Neural progenitor cell (in vitro differentiated cells): ENCODE measurements around the gene ZNF254. TPM values are rescaled to one million over a fixed set of nuclear protein-coding genes. Genes with fewer than 3 reads are reported as not detected.

Source experiments
- DNase-seq: peaks from one replicate; pipeline ENCODE4 v3.0.0-alpha.2; 2016; ENCODE audit warnings: low spot score
- H2AFZ ChIP-seq: fragments of 200-600 bp; sonication (generic); replicated peaks from 2 replicates; pipeline ENCODE4 v1.6.1; 2016; ENCODE audit warnings: antibody characterized with exemption
- H3F3A ChIP-seq: fragments of 200-600 bp; sonication (generic); 2 replicates; pipeline ENCODE4 v1.6.1; 2016; ENCODE audit warnings: antibody characterized with exemption, low read depth
- H3K27ac ChIP-seq: fragments of 200-600 bp; sonication (generic); 2 replicates; pipeline ENCODE4 v1.5.1; 2016; ENCODE audit warnings: mild to moderate bottlenecking
- H3K27me3 ChIP-seq: fragments of 200-600 bp; sonication (generic); 2 replicates; pipeline ENCODE4 v1.6.1; 2016; ENCODE audit warnings: mild to moderate bottlenecking, moderate library complexity
- H3K36me3 ChIP-seq: fragments of 200-600 bp; sonication (generic); 2 replicates; pipeline ENCODE4 v1.5.1; 2016
- H3K4me1 ChIP-seq: fragments of 200-600 bp; sonication (generic); 2 replicates; pipeline ENCODE4 v1.6.1; 2016; ENCODE audit warnings: mixed run types
- H3K4me2 ChIP-seq: fragments of 200-600 bp; sonication (generic); 2 replicates; pipeline ENCODE4 v1.6.1; 2016
- H3K4me3 ChIP-seq: fragments of 200-600 bp; sonication (generic); 2 replicates; pipeline ENCODE4 v1.5.1; 2016
- H3K79me2 ChIP-seq: fragments of 200-600 bp; sonication (generic); 2 replicates; pipeline ENCODE4 v1.6.1; 2016; ENCODE audit warnings: low read depth
- H3K9ac ChIP-seq: fragments of 200-600 bp; sonication (generic); 2 replicates; pipeline ENCODE4 v1.6.1; 2016
- H3K9me3 ChIP-seq: fragments of 200-600 bp; sonication (generic); 2 replicates; pipeline ENCODE4 v1.5.1; 2016; ENCODE audit warnings: low read depth
- H4K20me1 ChIP-seq: fragments of 200-600 bp; sonication (generic); 2 replicates; pipeline ENCODE4 v1.6.1; 2016; ENCODE audit warnings: low read depth
- H3K27ac Mint-ChIP-seq: 3 replicates; pipeline ENCODE4 v1.8.0; 2021; ENCODE audit warnings: mixed read lengths
- H3K27me3 Mint-ChIP-seq: 2 replicates; pipeline ENCODE4 v1.8.0; 2022; ENCODE audit warnings: low read depth, mild to moderate bottlenecking, inconsistent platforms, moderate library complexity, mixed read lengths; ENCODE audit not compliant: insufficient read depth
- H3K36me3 Mint-ChIP-seq: 3 replicates; pipeline ENCODE4 v1.8.0; 2021; ENCODE audit warnings: mixed read lengths
- H3K4me1 Mint-ChIP-seq: 3 replicates; pipeline ENCODE4 v1.8.0; 2021; ENCODE audit warnings: mixed read lengths
- H3K4me3 Mint-ChIP-seq: 3 replicates; pipeline ENCODE4 v1.8.0; 2021; ENCODE audit warnings: mild to moderate bottlenecking, moderate library complexity, mixed read lengths
- H3K9me3 Mint-ChIP-seq: 3 replicates; pipeline ENCODE4 v1.8.0; 2020; ENCODE audit warnings: mixed read lengths
- EZH2 ChIP-seq: fragments of 200-600 bp; sonication (generic); IDR thresholded peaks from 2 replicates; pipeline ENCODE4 v1.6.1; 2017; ENCODE audit warnings: antibody characterized with exemption, mild to moderate bottlenecking, moderate library complexity
- EZH2phosphoT487 ChIP-seq: fragments of 200-600 bp; sonication (generic); IDR thresholded peaks from 2 replicates; pipeline ENCODE4 v1.6.1; 2017; ENCODE audit warnings: antibody characterized with exemption
- total RNA-seq: library from RNA; depleted of rRNA; stranded (reverse); fragments of >200 nt; gene quantifications from 2 replicates; pipeline ENCODE4 v1.2.3, GENCODE V29; 2015; ENCODE audit warnings: low replicate concordance
- TF ChIP-seq, protein P1 (sequence below): fragments of 200-600 bp; sonication (generic); IDR thresholded peaks from 2 replicates; pipeline ENCODE4 v1.5.1; 2017; ENCODE audit warnings: antibody characterized with exemption, mild to moderate bottlenecking

The ZNF254 gene
- total RNA-seq, 1 donor from 2014 or later, result 85.5 TPM

DNA sequence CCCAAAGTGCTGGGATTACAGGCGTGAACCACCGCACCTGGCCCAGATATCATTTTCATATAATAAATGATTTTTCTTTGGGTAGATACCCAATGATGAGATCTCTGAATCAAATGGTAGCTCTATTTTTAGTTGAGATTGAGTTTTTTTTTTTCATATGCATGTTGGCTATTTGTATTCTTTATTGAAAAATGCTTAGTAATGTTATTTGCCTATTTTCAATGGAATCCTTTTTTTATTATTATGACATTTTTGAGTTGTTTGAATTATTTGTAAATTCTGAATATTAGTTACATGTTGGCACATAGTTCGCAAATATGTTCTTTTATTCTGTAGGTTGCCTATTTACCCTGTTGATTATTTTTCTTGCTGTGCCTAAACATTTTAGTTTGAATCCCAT lies 55.8 kb downstream of the ZNF254 start:
- peaks cover 14% of the 10 kb centered on the region for H3K36me3 ChIP-seq
- Mint-ChIP-seq H3K9me3 (peaks cover 75% of the 10 kb centered on the region), H3K4me1 (no peaks in the 10 kb centered on the region), H3K4me3 (no peak overlapping the region), H3K27ac (no peak overlapping the region), H3K27me3 (peaks cover 2% of the 10 kb centered on the region), H3K36me3 (peaks cover 53% of the 10 kb centered on the region)
- no peak overlapping the region for H2AFZ ChIP-seq
- no peak overlapping the region for H3K4me2 ChIP-seq
- no peak overlapping the region for H3K27ac ChIP-seq
- TF ChIP-seq EZH2 (no peak), EZH2phosphoT487 (no peak)
- TF ChIP-seq, protein P1, sequence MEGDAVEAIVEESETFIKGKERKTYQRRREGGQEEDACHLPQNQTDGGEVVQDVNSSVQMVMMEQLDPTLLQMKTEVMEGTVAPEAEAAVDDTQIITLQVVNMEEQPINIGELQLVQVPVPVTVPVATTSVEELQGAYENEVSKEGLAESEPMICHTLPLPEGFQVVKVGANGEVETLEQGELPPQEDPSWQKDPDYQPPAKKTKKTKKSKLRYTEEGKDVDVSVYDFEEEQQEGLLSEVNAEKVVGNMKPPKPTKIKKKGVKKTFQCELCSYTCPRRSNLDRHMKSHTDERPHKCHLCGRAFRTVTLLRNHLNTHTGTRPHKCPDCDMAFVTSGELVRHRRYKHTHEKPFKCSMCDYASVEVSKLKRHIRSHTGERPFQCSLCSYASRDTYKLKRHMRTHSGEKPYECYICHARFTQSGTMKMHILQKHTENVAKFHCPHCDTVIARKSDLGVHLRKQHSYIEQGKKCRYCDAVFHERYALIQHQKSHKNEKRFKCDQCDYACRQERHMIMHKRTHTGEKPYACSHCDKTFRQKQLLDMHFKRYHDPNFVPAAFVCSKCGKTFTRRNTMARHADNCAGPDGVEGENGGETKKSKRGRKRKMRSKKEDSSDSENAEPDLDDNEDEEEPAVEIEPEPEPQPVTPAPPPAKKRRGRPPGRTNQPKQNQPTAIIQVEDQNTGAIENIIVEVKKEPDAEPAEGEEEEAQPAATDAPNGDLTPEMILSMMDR, result no peak
- no peak overlapping the region for H3K9ac ChIP-seq
- no peaks in the 10 kb centered on the region for H4K20me1 ChIP-seq
- DNase-seq, result no peak
- no peak overlapping the region for H3K4me3 ChIP-seq
- H3K79me2 ChIP-seq, result no peaks in the 10 kb centered on the region
- no peaks in the 10 kb centered on the region for H3F3A ChIP-seq
- no peaks in the 10 kb centered on the region for H3K4me1 ChIP-seq
- H3K27me3 ChIP-seq, result no peaks in the 10 kb centered on the region
- peaks cover 25% of the 10 kb centered on the region for H3K9me3 ChIP-seq

DNA sequence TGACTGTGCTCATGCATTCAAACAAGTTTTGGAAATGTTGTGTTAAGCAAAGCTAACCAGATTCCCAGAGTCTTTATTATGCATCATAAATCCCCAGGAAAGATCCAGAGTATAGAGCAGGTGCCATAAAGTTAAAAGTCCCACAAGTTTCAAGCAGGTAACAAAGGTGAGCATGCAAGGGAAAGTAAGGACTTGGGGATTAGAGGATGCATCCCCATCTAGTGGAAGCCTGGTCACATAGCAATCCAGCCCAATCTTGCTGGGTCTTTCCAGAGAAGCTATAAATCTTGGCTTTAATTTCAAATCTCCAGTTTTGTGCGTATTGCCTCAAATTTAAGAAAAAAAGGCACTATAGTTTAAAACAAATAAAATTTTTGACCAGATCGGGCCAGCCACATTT lies 72.7 kb downstream of the ZNF254 start:
- H3K36me3 ChIP-seq, result no peaks in the 10 kb centered on the region
- Mint-ChIP-seq H3K9me3 (peaks cover 68% of the 10 kb centered on the region), H3K27ac (no peak overlapping the region), H3K36me3 (peaks cover 43% of the 10 kb centered on the region), H3K4me3 (no peak overlapping the region), H3K27me3 (no peaks in the 10 kb centered on the region), H3K4me1 (no peaks in the 10 kb centered on the region)
- no peak overlapping the region for H3K4me3 ChIP-seq
- H3K4me1 ChIP-seq, result no peaks in the 10 kb centered on the region
- H3K9ac ChIP-seq, result no peak overlapping the region
- peaks cover 7% of the 10 kb centered on the region for H3K9me3 ChIP-seq
- no peaks in the 10 kb centered on the region for H3K27me3 ChIP-seq
- TF ChIP-seq, protein P1, result peak; percentile 21
- no peak for TF ChIP-seq EZH2phosphoT487
- no peaks in the 10 kb centered on the region for H3K79me2 ChIP-seq
- no peak overlapping the region for H3K27ac ChIP-seq
- H3F3A ChIP-seq, result no peaks in the 10 kb centered on the region
- H3K4me2 ChIP-seq, result no peak overlapping the region
- no peak overlapping the region for H2AFZ ChIP-seq
- DNase-seq, result no peak
- H4K20me1 ChIP-seq, result no peaks in the 10 kb centered on the region

DNA sequence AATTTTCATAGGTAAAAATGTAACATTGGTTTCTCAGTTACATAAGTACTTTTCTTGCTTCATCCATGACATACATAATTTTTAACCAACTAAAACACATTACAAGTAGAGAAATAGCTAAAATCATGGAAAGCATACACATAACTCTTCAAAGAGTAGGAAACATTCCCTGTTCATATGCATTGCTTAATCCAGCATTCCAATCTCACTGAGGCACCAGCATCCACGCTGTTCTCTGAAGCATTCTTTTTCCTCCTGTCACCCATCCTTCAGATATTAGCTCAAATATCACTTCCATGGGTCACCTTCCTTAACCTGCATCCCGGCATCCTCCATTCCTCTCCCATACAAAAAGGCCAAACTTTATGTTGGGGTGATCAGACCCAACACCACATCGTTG lies 79.1 kb downstream of the ZNF254 start:
- no peaks in the 10 kb centered on the region for H3K4me1 Mint-ChIP-seq
- no peak overlapping the region for H3K4me3 Mint-ChIP-seq
- H3K27me3 ChIP-seq, result no peaks in the 10 kb centered on the region
- TF ChIP-seq, protein P1, result no peak
- TF ChIP-seq EZH2, result no peak
- peaks cover 46% of the 10 kb centered on the region for H3K9me3 Mint-ChIP-seq
- no peak overlapping the region for H3K4me3 ChIP-seq
- H3K4me1 ChIP-seq, result no peaks in the 10 kb centered on the region
- H3K27ac Mint-ChIP-seq, result no peak overlapping the region
- no peak overlapping the region for H3K4me2 ChIP-seq
- H3K79me2 ChIP-seq, result no peaks in the 10 kb centered on the region
- H3K36me3 Mint-ChIP-seq, result peaks cover 41% of the 10 kb centered on the region
- H4K20me1 ChIP-seq, result no peaks in the 10 kb centered on the region
- no peak overlapping the region for H3K9ac ChIP-seq
- H3K27ac ChIP-seq, result no peak overlapping the region
- H3K36me3 ChIP-seq, result no peaks in the 10 kb centered on the region
- DNase-seq, result no peak
- H3K9me3 ChIP-seq, result no peaks in the 10 kb centered on the region
- no peaks in the 10 kb centered on the region for H3K27me3 Mint-ChIP-seq
- H3F3A ChIP-seq, result no peaks in the 10 kb centered on the region
- H2AFZ ChIP-seq, result no peak overlapping the region

DNA sequence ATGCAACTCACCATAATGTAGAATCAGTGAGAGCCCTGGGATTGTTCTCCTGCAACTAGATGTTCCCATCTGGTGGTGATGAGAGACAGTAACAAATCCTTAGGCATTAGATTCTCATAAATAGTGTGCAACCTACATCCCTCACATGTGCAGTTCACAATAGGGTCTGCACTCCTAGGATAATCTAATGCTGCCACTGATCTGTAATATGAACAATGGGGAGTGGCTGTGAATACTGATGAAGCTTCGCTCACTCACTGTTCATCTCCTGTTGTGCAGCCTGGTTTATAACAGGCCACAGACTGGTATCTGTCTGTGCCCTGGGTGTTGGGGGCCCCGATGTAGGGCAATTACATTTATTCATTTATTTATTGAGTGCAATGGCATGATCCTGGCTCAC lies 86.9 kb downstream of the ZNF254 start:
- Histone ChIP-seq H3F3A (no peaks in the 10 kb centered on the region), H4K20me1 (no peaks in the 10 kb centered on the region), H3K4me2 (no peak overlapping the region), H3K4me1 (no peaks in the 10 kb centered on the region), H2AFZ (no peak overlapping the region), H3K4me3 (no peak overlapping the region), H3K27me3 (no peaks in the 10 kb centered on the region), H3K9ac (no peak overlapping the region), H3K27ac (no peak overlapping the region), H3K36me3 (no peaks in the 10 kb centered on the region), H3K79me2 (no peaks in the 10 kb centered on the region), H3K9me3 (peaks cover 16% of the 10 kb centered on the region)
- no peak for TF ChIP-seq EZH2
- TF ChIP-seq EZH2phosphoT487, result no peak
- Mint-ChIP-seq H3K27ac (no peak overlapping the region), H3K9me3 (peaks cover 47% of the 10 kb centered on the region), H3K4me1 (no peaks in the 10 kb centered on the region), H3K4me3 (no peak overlapping the region), H3K27me3 (peaks cover 3% of the 10 kb centered on the region), H3K36me3 (peaks cover 17% of the 10 kb centered on the region)
- no peak for DNase-seq
